B cell (primary cell): ENCODE results near the gene TPCN2. TPM values are rescaled to one million over a fixed set of nuclear protein-coding genes. Genes with fewer than 3 reads are reported as not detected.

ENCODE experiments used
- ATAC-seq: fragments of 200-7000 bp; cut with Tn5 transposase; one replicate; pipeline ENCODE4 v1.10.0; 2021; ENCODE audit warnings: low read depth, mild to moderate bottlenecking, moderate number of reproducible peaks, moderate library complexity
- CTCF ChIA-PET: fragments of 350-600 bp; sonication (Branson Sonifier 250); formaldehyde crosslinking; loops from one replicate; lab custom pipeline; 2021; ENCODE audit warnings: antibody characterized with exemption, inconsistent platforms; lab: Charles Lee
- POLR2A ChIA-PET: fragments of 350-600 bp; sonication (Branson Sonifier 250); formaldehyde crosslinking; loops from one replicate; lab custom pipeline; 2021; ENCODE audit warnings: antibody characterized with exemption; lab: Charles Lee
- DNase-seq: peaks from one replicate; pipeline ENCODE4 v3.0.0; 2013
- H2AFZ ChIP-seq: 2 replicates; pipeline ENCODE4 v1.6.1; 2012; ENCODE audit warnings: mild to moderate bottlenecking, low read depth, low read length; ENCODE audit not compliant: insufficient read depth, poor library complexity, severe bottlenecking
- H3K27ac ChIP-seq, 2 donors: 1 replicate in 1 of 2; 2 replicates in 1 of 2; pipeline ENCODE4 v1.5.1; 2012 to 2013; ENCODE audit warnings: low read length in 2 of 2, mild to moderate bottlenecking in 2 of 2, moderate library complexity in 1 of 2
- H3K27me3 ChIP-seq, 4 experiments: fragments of 200-600 bp in 1 of 4; sonication (generic) in 1 of 4; replicated peaks in 1 of 4; 1 replicate in 2 of 4; 2 replicates in 2 of 4; pipeline versions ENCODE4 v1.6.1 to v1.7.0; 2013 to 2016; ENCODE audit warnings: low read length in 3 of 4, mild to moderate bottlenecking in 2 of 4, mixed read lengths in 1 of 4, moderate library complexity in 1 of 4; ENCODE audit not compliant: insufficient read depth in 4 of 4, control insufficient read depth in 3 of 4; ENCODE audit errors: control extremely low read depth in 1 of 4
- H3K36me3 ChIP-seq, 2 experiments: replicated peaks in 1 of 2; 1 replicate in 1 of 2; 2 replicates in 1 of 2; pipeline versions ENCODE4 v1.6.1 to v1.7.1; 2013; ENCODE audit warnings: low read length in 1 of 2; ENCODE audit not compliant: insufficient read depth in 2 of 2, control insufficient read depth in 1 of 2; ENCODE audit errors: control extremely low read depth in 1 of 2, extremely low read depth in 1 of 2
- H3K4me1 ChIP-seq, 2 donors: fragments of 200-600 bp in 1 of 2; sonication (generic) in 1 of 2; 1 replicate in 1 of 2; 2 replicates in 1 of 2; pipeline versions ENCODE4 v1.5.1 to v1.6.1; 2013 to 2017; ENCODE audit warnings: low read length in 2 of 2; ENCODE audit not compliant: control insufficient read depth in 2 of 2, insufficient read depth in 2 of 2
- H3K4me2 ChIP-seq: replicated peaks from 2 replicates; pipeline ENCODE3; 2012; ENCODE audit warnings: mild to moderate bottlenecking, low read depth, low read length; ENCODE audit not compliant: poor library complexity, severe bottlenecking
- H3K4me3 ChIP-seq, 5 experiments: fragments of 200-600 bp in 1 of 5; sonication (generic) in 1 of 5; 1 replicate in 3 of 5; 2 replicates in 2 of 5; pipeline versions ENCODE4 v1.5.1 to v1.7.0; 2011 to 2016; ENCODE audit warnings: low read length in 4 of 5, mild to moderate bottlenecking in 4 of 5, low read depth in 2 of 5, control low read depth in 1 of 5, moderate library complexity in 1 of 5; ENCODE audit not compliant: insufficient read depth in 1 of 5; ENCODE audit errors: control extremely low read depth in 1 of 5, extremely low read depth in 1 of 5
- H3K79me2 ChIP-seq: fragments of 200-600 bp; sonication (generic); one replicate; pipeline ENCODE4 v1.6.0; 2016; ENCODE audit warnings: low read length; ENCODE audit not compliant: control insufficient read depth, insufficient read depth
- H3K9ac ChIP-seq: fragments of 200-600 bp; sonication (generic); 2 replicates; pipeline ENCODE4 v1.6.1; 2017; ENCODE audit warnings: mild to moderate bottlenecking, low read length, moderate library complexity
- H3K9me3 ChIP-seq, 3 donors: one replicate each; pipeline versions ENCODE4 v1.6.1 to v1.7.1; 2013; ENCODE audit warnings: low read length in 2 of 3; ENCODE audit not compliant: control insufficient read depth in 2 of 3, insufficient read depth in 1 of 3; ENCODE audit errors: control extremely low read depth in 1 of 3
- H4K20me1 ChIP-seq: 2 replicates; pipeline ENCODE4 v1.6.0; 2012; ENCODE audit warnings: mild to moderate bottlenecking, low read length; ENCODE audit not compliant: insufficient read depth, control insufficient read depth, poor library complexity, severe bottlenecking
- H3K27ac Mint-ChIP-seq: one replicate; pipeline ENCODE4 v1.8.0; 2021; ENCODE audit warnings: mixed read lengths
- H3K27me3 Mint-ChIP-seq: one replicate; pipeline ENCODE4 v1.8.0; 2021; ENCODE audit warnings: mixed read lengths
- H3K4me1 Mint-ChIP-seq: one replicate; pipeline ENCODE4 v1.8.0; 2021; ENCODE audit warnings: mixed read lengths
- H3K4me3 Mint-ChIP-seq: one replicate; pipeline ENCODE4 v1.8.0; 2021; ENCODE audit warnings: mixed read lengths
- H3K9me3 Mint-ChIP-seq: one replicate; pipeline ENCODE4 v1.8.0; 2022; ENCODE audit warnings: mixed read lengths; ENCODE audit not compliant: insufficient read depth
- EZH2 ChIP-seq: IDR thresholded peaks from 2 replicates; pipeline ENCODE4 v1.6.1; 2012; ENCODE audit warnings: borderline replicate concordance, low read depth, mild to moderate bottlenecking, moderate library complexity, low read length; ENCODE audit not compliant: insufficient read depth, poor library complexity, severe bottlenecking
- WGBS: methylation state at CpG from one replicate; pipeline ENCODE4 v1.1.5; 2013; ENCODE audit warnings: missing lambda C conversion rate; ENCODE audit not compliant: insufficient coverage; 5-methylcytosine and 5-hydroxymethylcytosine counted together
- intact Hi-C: fragments of 100-400 bp; cut with micrococcal nuclease; formaldehyde crosslinking; loops from one replicate; pipeline ENCODE4 v1.10.0; 2022
- polyA plus RNA-seq: library from polyadenylated mRNA; depleted of rRNA; stranded (reverse); fragments of >200 nt; gene quantifications from 2 replicates; pipeline ENCODE4 v1.2.3, GENCODE V29; 2012
- total RNA-seq, 2 donors: library from RNA; stranded (reverse); fragments of 120-200 nt in 1 of 2; gene quantifications; 1 replicate in 1 of 2; 2 replicates in 1 of 2; pipeline versions ENCODE4 v1.2.3 to v1.2.4, GENCODE V29; 2013 to 2022
- TF ChIP-seq, protein P1 (sequence below): fragments of 200-600 bp; IDR thresholded peaks from one replicate; pipeline ENCODE4 v1.8.0; 2022; ENCODE audit warnings: antibody characterized with exemption, mild to moderate bottlenecking

TPCN2 gene
- total and polyA plus RNA-seq, 2 donors (not counting 1 experiment from before 2014, with no cell fraction given): 16.8 to 71.4 TPM

DNA sequence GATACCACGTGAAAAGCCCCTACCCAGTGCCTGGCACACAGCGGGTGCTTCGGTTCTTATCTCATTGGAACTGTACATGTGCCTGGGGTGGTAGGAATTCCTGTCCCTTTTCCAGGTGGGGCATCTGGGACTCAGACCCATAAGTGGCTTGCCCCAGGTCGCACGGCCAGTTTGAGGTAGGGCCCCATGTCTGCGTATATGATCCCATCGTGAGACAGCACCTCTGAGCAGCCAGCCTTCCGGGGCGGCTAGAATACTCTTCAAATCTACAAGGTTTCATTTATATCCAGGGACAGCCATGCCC, 73.5 kb downstream of the TPCN2 start:
- H3K9me3 ChIP-seq: peaks cover 0 to 12% (median 0%) of the 10 kb centered on the region in 3 donors
- ChIA-PET CTCF (interaction anchor here (1.9 kb wide), 1 partner anchor 20 kb away, joined by 4 read pairs; no protein-coding TSS in a partner anchor), POLR2A (no interaction called here)
- DNase-seq (no peak), ATAC-seq (no peak)
- no peaks in the 10 kb centered on the region for H3K27me3 Mint-ChIP-seq
- no peaks in the 10 kb centered on the region for H3K36me3 ChIP-seq
- no peaks in the 10 kb centered on the region for H3K9me3 Mint-ChIP-seq
- H3K4me3 Mint-ChIP-seq: no peak overlapping the region
- no peaks in the 10 kb centered on the region for H3K79me2 ChIP-seq
- H3K9ac ChIP-seq: no peak overlapping the region
- H3K4me1 ChIP-seq: peaks cover 22 to 32% of the 10 kb centered on the region in 2 donors
- intact Hi-C loops: no loop called here
- peaks cover 0 to 2% (median 0%) of the 10 kb centered on the region in 4 experiments for H3K27me3 ChIP-seq
- no peak overlapping the region for H3K27ac ChIP-seq
- H4K20me1 ChIP-seq: no peaks in the 10 kb centered on the region
- H3K4me1 Mint-ChIP-seq: peaks cover 24% of the 10 kb centered on the region
- H3K27ac Mint-ChIP-seq: no peak overlapping the region
- no peak overlapping the region for H3K4me3 ChIP-seq
- WGBS: 98% methylated on average over 5 of the region's 9 CpGs
- H3K4me2 ChIP-seq: peak overlapping the region; percentile 63
- H2AFZ ChIP-seq: no peak overlapping the region
- TF ChIP-seq, protein P1, sequence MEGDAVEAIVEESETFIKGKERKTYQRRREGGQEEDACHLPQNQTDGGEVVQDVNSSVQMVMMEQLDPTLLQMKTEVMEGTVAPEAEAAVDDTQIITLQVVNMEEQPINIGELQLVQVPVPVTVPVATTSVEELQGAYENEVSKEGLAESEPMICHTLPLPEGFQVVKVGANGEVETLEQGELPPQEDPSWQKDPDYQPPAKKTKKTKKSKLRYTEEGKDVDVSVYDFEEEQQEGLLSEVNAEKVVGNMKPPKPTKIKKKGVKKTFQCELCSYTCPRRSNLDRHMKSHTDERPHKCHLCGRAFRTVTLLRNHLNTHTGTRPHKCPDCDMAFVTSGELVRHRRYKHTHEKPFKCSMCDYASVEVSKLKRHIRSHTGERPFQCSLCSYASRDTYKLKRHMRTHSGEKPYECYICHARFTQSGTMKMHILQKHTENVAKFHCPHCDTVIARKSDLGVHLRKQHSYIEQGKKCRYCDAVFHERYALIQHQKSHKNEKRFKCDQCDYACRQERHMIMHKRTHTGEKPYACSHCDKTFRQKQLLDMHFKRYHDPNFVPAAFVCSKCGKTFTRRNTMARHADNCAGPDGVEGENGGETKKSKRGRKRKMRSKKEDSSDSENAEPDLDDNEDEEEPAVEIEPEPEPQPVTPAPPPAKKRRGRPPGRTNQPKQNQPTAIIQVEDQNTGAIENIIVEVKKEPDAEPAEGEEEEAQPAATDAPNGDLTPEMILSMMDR: no peak
- no peak for TF ChIP-seq EZH2

DNA sequence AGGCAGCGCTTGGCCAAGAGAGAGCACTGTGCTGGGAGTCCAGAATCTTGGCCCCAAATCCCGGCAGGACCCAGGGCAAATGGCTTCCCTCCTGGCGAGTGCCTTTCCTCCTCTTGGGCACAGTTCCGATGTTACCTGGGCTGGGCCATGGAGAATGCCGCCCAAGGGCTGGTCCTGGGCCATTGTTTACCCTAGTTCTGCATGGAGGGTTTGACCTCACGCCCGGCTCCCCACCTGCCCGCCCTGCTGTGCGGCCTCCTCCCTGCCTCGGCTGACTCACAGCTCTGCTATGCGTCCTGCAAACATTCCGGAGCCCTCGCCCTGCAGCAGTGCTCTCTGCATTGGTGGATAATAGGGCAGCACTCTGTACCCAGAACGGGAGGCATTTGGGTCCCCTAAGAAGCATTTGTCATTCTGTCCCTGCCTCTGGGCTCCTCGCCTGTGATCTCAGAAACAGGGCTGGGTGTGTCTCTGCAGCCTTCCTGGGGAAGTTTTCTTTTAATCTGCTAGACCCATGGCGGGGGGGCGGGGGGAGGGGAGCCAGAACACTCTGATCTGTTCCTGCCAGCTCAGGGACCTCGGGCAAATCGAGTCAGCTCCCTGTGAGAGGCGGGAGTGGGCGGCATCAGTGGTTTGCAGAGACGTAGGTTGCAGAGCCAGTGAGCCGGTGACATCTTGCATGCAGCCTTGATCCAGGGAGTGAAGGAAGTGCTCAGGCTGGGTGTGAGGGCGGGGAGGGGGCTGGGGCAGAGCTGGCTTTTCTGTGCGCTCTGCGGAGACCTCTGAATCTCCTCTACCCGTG, 74.1 kb downstream of the TPCN2 start:
- peaks cover 22 to 32% of the 10 kb centered on the region in 2 donors for H3K4me1 ChIP-seq
- H3K9me3 ChIP-seq: peaks cover 0 to 15% (median 0%) of the 10 kb centered on the region in 3 donors
- DNase-seq (peak; percentile 27), ATAC-seq (peak; percentile 58)
- peak overlapping the region; percentile 56 for H2AFZ ChIP-seq
- peak overlapping the region; percentile 63 for H3K4me2 ChIP-seq
- WGBS: 37% methylated on average over 25 of the region's 27 CpGs
- intact Hi-C loops: no loop called here
- H4K20me1 ChIP-seq: no peaks in the 10 kb centered on the region
- TF ChIP-seq EZH2: no peak
- TF ChIP-seq, protein P1: no peak
- H3K4me1 Mint-ChIP-seq: peaks cover 24% of the 10 kb centered on the region
- no peaks in the 10 kb centered on the region for H3K79me2 ChIP-seq
- peak overlapping the region; percentile 34 for H3K27ac Mint-ChIP-seq
- ChIA-PET POLR2A (interaction anchor here (0.6 kb wide), 1 partner anchor 514 kb away, joined by 5 read pairs; no protein-coding TSS in a partner anchor), CTCF (interaction anchor here (1.3 kb wide), 1 partner anchor 520 kb away, joined by 5 read pairs; no protein-coding TSS in a partner anchor)
- H3K27ac ChIP-seq: no peak overlapping the region
- H3K36me3 ChIP-seq: no peaks in the 10 kb centered on the region
- H3K4me3 ChIP-seq: peak overlapping the region in 2 of 5 experiments; percentile 19
- no peaks in the 10 kb centered on the region for H3K9me3 Mint-ChIP-seq
- H3K4me3 Mint-ChIP-seq: peak overlapping the region; percentile 73
- H3K9ac ChIP-seq: peak overlapping the region; percentile 35
- no peaks in the 10 kb centered on the region for H3K27me3 Mint-ChIP-seq
- peaks cover 0 to 2% (median 0%) of the 10 kb centered on the region in 4 experiments for H3K27me3 ChIP-seq
